Panc1 (cell line): ENCODE results near the gene MVK. TPM values are rescaled to one million over a fixed set of nuclear protein-coding genes. Genes with fewer than 3 reads are reported as not detected.

Experiments
- ATAC-seq: fragments of 200-7000 bp; cut with Tn5 transposase; 2 replicates; pipeline ENCODE4 v1.9.1; 2020; ENCODE audit warnings: mild to moderate bottlenecking, moderate library complexity
- BruUV-seq: library from RNA; stranded (reverse); fragments of 400-500 nt; replicated peaks from 2 replicates; lab custom pipeline; 2021; lab: Mats Ljungman, UMichigan
- CTCF ChIA-PET: fragments of 300-600 bp; sonication (Branson Sonifier 250); formaldehyde crosslinking; loops from one replicate; lab custom pipeline; 2022; ENCODE audit warnings: antibody characterized with exemption; lab: Charles Lee
- POLR2A ChIA-PET: fragments of 300-600 bp; sonication (Branson Sonifier 250); formaldehyde crosslinking; loops from one replicate; lab custom pipeline; 2022; ENCODE audit warnings: antibody characterized with exemption; lab: Charles Lee
- DNase-seq: peaks from one replicate; pipeline ENCODE4 v3.0.0-alpha.2; 2010; ENCODE audit warnings: low read depth, low spot score
- H3K27ac ChIP-seq: 2 replicates; pipeline ENCODE4 v1.5.1; 2011; ENCODE audit warnings: mild to moderate bottlenecking, low read length, inconsistent platforms
- H3K27me3 ChIP-seq: fragments of 200-500 bp; sonication (Bioruptor generic); 2 replicates; pipeline ENCODE4 v1.6.0; 2014; ENCODE audit warnings: low read length, inconsistent platforms; ENCODE audit not compliant: control insufficient read depth, insufficient read depth
- H3K36me3 ChIP-seq: fragments of 200-500 bp; sonication (Bioruptor generic); 2 replicates; pipeline ENCODE4 v1.5.1; 2014; ENCODE audit warnings: inconsistent platforms, mild to moderate bottlenecking, low read length, moderate library complexity; ENCODE audit not compliant: control insufficient read depth, insufficient read depth
- H3K4me1 ChIP-seq: 2 replicates; pipeline ENCODE4 v1.5.1; 2011; ENCODE audit warnings: inconsistent platforms, mild to moderate bottlenecking, low read length, moderate library complexity; ENCODE audit not compliant: control insufficient read depth, insufficient read depth
- H3K4me3 ChIP-seq, 2 experiments: 2 replicates each; pipeline ENCODE4 v1.5.1; 2011 to 2012; ENCODE audit warnings: low read depth in 2 of 2, low read length in 2 of 2, mild to moderate bottlenecking in 2 of 2, inconsistent platforms in 1 of 2, moderate library complexity in 1 of 2
- H3K9me3 ChIP-seq: fragments of 200-500 bp; sonication (Bioruptor generic); 2 replicates; pipeline ENCODE4 v1.5.1; 2014; ENCODE audit warnings: low read depth, mild to moderate bottlenecking, inconsistent platforms, low read length, moderate library complexity; ENCODE audit not compliant: control insufficient read depth, insufficient read depth
- CTCF ChIP-seq: fragments of 450-650 bp; IDR thresholded peaks from 2 replicates; pipeline ENCODE4 v1.5.1; 2017; ENCODE audit warnings: mild to moderate bottlenecking
- POLR2AphosphoS5 ChIP-seq: IDR thresholded peaks from 2 replicates; pipeline ENCODE4 v1.6.1; 2012; ENCODE audit warnings: mild to moderate bottlenecking, low read depth, low read length, moderate library complexity
- REST ChIP-seq, 2 experiments: IDR thresholded peaks; 2 replicates each; pipeline ENCODE4 v1.6.1; 2011 to 2012; ENCODE audit warnings: low read depth in 2 of 2, control low read depth in 1 of 2, low read length in 1 of 2, mild to moderate bottlenecking in 1 of 2, moderate library complexity in 1 of 2; ENCODE audit not compliant: insufficient read depth in 1 of 2
- SIN3A ChIP-seq: IDR thresholded peaks from 2 replicates; pipeline ENCODE4 v1.6.1; 2012; ENCODE audit warnings: low read depth, mild to moderate bottlenecking, low read length, moderate library complexity, borderline replicate concordance; ENCODE audit not compliant: insufficient read depth
- TCF7L2 ChIP-seq: IDR thresholded peaks from 2 replicates; pipeline ENCODE4 v1.6.1; 2011; ENCODE audit warnings: mild to moderate bottlenecking, low read depth, low read length, inconsistent platforms
- in situ Hi-C: cut with HindIII; loops from 2 replicates; pipeline ENCODE4 v1.10.0; 2016; ENCODE audit warnings: low sequenced_read_pairs, low pct_unique_long_range_greater_than_20kb
- intact Hi-C: fragments of 100-400 bp; cut with micrococcal nuclease; formaldehyde crosslinking; loops from one replicate; pipeline ENCODE4 v1.10.0; 2022; ENCODE audit not compliant: unreplicated experiment
- total RNA-seq: library from RNA; stranded (reverse); gene quantifications from one replicate; pipeline ENCODE4 v1.2.1, GENCODE V29; 2021; ENCODE audit not compliant: unreplicated experiment

MVK gene
- total RNA-seq, 1 experiment from 2014 or later = 41.6 TPM

DNA sequence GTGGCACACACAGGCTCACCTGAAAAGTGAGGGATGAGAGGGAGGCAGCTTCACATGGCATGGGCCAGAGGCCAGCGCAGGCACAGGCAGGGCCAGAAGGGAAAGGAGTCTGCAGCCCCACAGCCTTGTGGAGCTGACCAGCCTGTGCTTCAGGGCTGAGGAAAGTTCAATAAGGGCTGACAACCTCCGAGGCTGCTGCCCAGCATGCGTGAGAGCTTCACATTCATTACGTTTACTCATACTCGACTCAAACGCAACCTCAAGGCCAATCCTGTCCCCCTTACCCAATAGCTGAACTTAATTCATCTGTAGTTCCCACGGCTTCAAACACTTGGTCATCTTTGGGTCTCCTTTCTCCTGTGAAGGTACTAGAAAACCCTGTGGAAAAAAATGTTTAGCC lies 5.1 kb upstream of the MVK start:
- ChIA-PET CTCF (no interaction called here), POLR2A (no interaction called here)
- TF ChIP-seq CTCF (no peak), TCF7L2 (no peak), REST (IDR thresholded peaks at IDR 0.05; ENCODE audit: insufficient read depth in 1 of 2, low read depth in 2 of 2, low read length in 1 of 2) (no peak), POLR2AphosphoS5 (no peak), SIN3A (no peak)
- Histone ChIP-seq H3K4me1 (no peaks in the 10 kb centered on the region), H3K9me3 (no peaks in the 10 kb centered on the region), H3K4me3 (no peak overlapping the region), H3K27ac (no peak overlapping the region), H3K36me3 (no peaks in the 10 kb centered on the region), H3K27me3 (no peaks in the 10 kb centered on the region)
- BruUV-seq = no TSS peak
- intact Hi-C loops (no loop called here), in situ Hi-C loops (no loop called here)
- DNase-seq = no peak
- no peak for ATAC-seq

DNA sequence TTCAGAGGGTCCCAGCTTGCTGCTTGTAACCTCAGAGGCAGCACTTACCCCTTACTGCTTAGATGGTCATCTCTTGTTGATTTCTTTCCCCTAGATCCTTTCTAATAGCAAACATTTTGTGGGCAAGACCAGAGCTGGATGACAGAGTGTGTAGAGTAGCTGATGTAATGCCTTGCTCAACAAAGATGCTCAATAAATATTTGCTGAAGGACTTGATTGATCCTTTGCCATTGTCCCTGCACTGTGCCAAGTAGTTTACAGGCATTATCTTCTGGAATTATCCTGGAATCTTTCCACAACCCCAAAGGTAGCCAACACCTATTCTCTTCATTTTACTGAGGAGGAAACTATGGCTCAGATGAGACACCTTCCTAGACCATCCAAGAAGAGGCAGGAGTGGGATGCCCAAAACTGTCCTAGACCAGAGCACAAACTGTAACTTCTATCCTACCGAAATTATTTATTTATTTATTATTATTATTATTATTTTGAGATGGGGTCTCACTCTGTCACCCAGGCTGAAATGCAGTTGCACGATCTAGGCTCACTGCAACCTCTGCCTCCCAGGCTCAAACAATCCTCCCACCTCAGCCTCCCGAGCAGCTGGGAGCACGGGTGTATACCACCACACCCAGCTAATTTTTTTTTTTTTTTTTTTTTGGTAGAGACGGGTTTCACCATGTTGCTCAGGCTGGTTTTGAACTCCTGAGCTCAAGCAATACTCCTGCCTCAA lies 1.7 kb upstream of the MVK start:
- Histone ChIP-seq H3K27ac (no peak overlapping the region; the same call in 1 of the 2 replicates), H3K27me3 (no peaks in the 10 kb centered on the region), H3K36me3 (peaks cover 5% of the 10 kb centered on the region; the same call in 1 of the 2 replicates), H3K4me1 (peaks cover 11% of the 10 kb centered on the region), H3K4me3 (no peak overlapping the region), H3K9me3 (no peaks in the 10 kb centered on the region)
- no peak for ATAC-seq
- DNase-seq = no peak
- ChIA-PET POLR2A (interaction anchor here (0.6 kb wide), 1 partner anchor 94 kb away, joined by 3 read pairs; no protein-coding TSS in a partner anchor), CTCF (no interaction called here)
- BruUV-seq = no TSS peak
- intact Hi-C loops (no loop called here), in situ Hi-C loops (no loop called here)
- TF ChIP-seq REST (IDR thresholded peaks at IDR 0.05; ENCODE audit: insufficient read depth in 1 of 2, low read depth in 2 of 2, low read length in 1 of 2) (no peak), POLR2AphosphoS5 (no peak), TCF7L2 (no peak), CTCF (no peak), SIN3A (no peak)
